ENCODE measurements around the gene CSGALNACT2.

- TF ChIP-seq CTCF (IDR thresholded peaks at IDR 0.05; ENCODE audit: low read depth, low read length) (no peak), EZH2phosphoT487 (IDR thresholded peaks at IDR 0.05; ENCODE audit: low read depth) (no peak)
These were observed 17.0 kb downstream of the CSGALNACT2 start for GRCh38 chr10:43155221-43155620.

Measured in OCI-LY3 (cell line).